Left lung (tissue), 10 donors: ENCODE data around the gene CTNNA1. TPM values are rescaled to one million over a fixed set of nuclear protein-coding genes. Genes with fewer than 3 reads are reported as not detected.
"Not testable (repeated sequence)": the region's sequence is repeated elsewhere in the genome, so short reads cannot be mapped to it uniquely, and the experiment has no call there.

Experiments used
- ATAC-seq: fragments of 200-7000 bp; cut with Tn5 transposase; one replicate; pipeline ENCODE4 v1.9.1; 2020; ENCODE audit warnings: moderate library complexity
- DNase-seq, 4 donors: peaks; one replicate each; pipeline ENCODE4 v3.0.0-alpha.2; 2013 to 2020
- H3K27ac ChIP-seq, 2 donors: fragments of 200-600 bp; sonication (generic) in 1 of 2; one replicate each; pipeline versions ENCODE4 v1.5.0 to v1.8.0; 2020 to 2021
- H3K27me3 ChIP-seq, 2 donors: fragments of 200-600 bp; sonication (generic) in 1 of 2; one replicate each; pipeline versions ENCODE4 v1.5.0 to v1.8.0; 2020 to 2021
- H3K36me3 ChIP-seq, 2 donors: fragments of 200-600 bp; sonication (generic) in 1 of 2; one replicate each; pipeline versions ENCODE4 v1.5.0 to v1.8.0; 2020 to 2021
- H3K4me1 ChIP-seq, 2 donors: fragments of 200-600 bp; one replicate each; pipeline ENCODE4 v1.8.0; 2021
- H3K4me3 ChIP-seq, 2 donors: fragments of 200-600 bp; sonication (generic) in 1 of 2; one replicate each; pipeline versions ENCODE4 v1.5.0 to v1.8.0; 2020 to 2021; ENCODE audit warnings: mild to moderate bottlenecking in 1 of 2
- H3K9me3 ChIP-seq, 2 donors: fragments of 200-600 bp; sonication (generic) in 1 of 2; one replicate each; pipeline versions ENCODE4 v1.5.0 to v1.8.0; 2020 to 2021
- intact Hi-C, 2 donors: fragments of 100-400 bp; cut with DNase I; formaldehyde crosslinking; loops; one replicate each; pipeline versions ENCODE4 v1.11.2 to v1.14.2; 2022
- polyA plus RNA-seq, 6 donors: library from polyadenylated mRNA; unstranded; fragments of 120-200 nt; gene quantifications; one replicate each; pipeline ENCODE4 v1.2.1, GENCODE V29; 2013; ENCODE audit not compliant: insufficient read length in 6 of 6
- total RNA-seq, 2 donors: library from RNA; stranded (reverse); fragmentation: NEBNext Ultra II Directional; extraction: Animal tissue kit (Norgen Biotek cat#: 25700); gene quantifications; one replicate each; pipeline ENCODE4 v1.2.1, GENCODE V29; 2021
- TF ChIP-seq, protein P1 (sequence below), 2 donors: fragments of 200-600 bp; sonication (generic) in 1 of 2; IDR thresholded peaks; one replicate each; pipeline versions ENCODE4 v1.5.0 to v1.8.0; 2021; ENCODE audit warnings: antibody characterized with exemption in 2 of 2
- donor health status: DM: no; HTN: yes; CAD: no.
- donor health status: DM: no; HTN: no; CAD: no.

The CTNNA1 gene
- total and polyA plus RNA-seq, 8 donors: 309 to 443 (median 366) TPM

DNA sequence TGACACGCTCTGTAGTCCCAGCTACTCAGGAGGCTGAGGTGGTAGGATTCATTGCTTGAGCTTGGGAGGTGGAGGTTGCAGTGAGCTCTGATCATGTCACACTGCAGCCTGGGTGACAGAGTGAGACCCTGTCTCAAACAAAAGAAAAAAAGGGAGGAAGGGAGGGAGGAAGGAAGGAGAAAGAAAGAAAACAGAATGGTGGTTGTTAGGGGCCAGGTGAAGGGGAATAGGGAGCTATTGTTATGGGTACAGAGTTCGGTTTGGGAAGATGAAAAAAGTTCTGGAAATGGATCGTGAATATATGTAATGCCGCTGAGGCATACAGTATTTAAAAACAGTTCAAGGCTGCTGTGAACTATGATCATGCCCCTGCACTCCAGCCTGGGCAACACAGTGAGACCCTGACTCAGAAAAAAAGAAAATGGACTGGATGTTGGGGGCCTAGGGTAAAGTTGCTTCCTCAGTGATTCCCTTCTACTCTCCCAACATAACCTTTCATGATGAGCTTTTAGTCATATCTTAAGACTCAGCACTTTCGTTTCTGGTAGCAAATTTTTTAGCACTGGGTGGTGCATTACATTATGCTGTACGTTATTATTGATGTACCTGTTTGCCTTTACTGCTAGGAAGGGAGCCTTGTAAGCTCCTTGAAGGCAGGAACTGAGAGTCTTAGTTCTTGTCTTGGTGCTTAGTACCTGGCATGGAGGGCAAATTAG is 4.0 kb downstream of the CTNNA1 start:
- Histone ChIP-seq H3K36me3 (peaks cover 0 to 37% of the 10 kb centered on the region in 2 donors), H3K27ac (no peak overlapping the region), H3K4me1 (peaks cover 18 to 78% of the 10 kb centered on the region in 2 donors), H3K27me3 (no peaks in the 10 kb centered on the region), H3K4me3 (no peak overlapping the region), H3K9me3 (no peaks in the 10 kb centered on the region)
- ATAC-seq: no peak
- TF ChIP-seq, protein P1, sequence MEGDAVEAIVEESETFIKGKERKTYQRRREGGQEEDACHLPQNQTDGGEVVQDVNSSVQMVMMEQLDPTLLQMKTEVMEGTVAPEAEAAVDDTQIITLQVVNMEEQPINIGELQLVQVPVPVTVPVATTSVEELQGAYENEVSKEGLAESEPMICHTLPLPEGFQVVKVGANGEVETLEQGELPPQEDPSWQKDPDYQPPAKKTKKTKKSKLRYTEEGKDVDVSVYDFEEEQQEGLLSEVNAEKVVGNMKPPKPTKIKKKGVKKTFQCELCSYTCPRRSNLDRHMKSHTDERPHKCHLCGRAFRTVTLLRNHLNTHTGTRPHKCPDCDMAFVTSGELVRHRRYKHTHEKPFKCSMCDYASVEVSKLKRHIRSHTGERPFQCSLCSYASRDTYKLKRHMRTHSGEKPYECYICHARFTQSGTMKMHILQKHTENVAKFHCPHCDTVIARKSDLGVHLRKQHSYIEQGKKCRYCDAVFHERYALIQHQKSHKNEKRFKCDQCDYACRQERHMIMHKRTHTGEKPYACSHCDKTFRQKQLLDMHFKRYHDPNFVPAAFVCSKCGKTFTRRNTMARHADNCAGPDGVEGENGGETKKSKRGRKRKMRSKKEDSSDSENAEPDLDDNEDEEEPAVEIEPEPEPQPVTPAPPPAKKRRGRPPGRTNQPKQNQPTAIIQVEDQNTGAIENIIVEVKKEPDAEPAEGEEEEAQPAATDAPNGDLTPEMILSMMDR (IDR thresholded peaks at IDR 0.05): no peak
- DNase-seq: no peak
- intact Hi-C loops: no loop called here

DNA sequence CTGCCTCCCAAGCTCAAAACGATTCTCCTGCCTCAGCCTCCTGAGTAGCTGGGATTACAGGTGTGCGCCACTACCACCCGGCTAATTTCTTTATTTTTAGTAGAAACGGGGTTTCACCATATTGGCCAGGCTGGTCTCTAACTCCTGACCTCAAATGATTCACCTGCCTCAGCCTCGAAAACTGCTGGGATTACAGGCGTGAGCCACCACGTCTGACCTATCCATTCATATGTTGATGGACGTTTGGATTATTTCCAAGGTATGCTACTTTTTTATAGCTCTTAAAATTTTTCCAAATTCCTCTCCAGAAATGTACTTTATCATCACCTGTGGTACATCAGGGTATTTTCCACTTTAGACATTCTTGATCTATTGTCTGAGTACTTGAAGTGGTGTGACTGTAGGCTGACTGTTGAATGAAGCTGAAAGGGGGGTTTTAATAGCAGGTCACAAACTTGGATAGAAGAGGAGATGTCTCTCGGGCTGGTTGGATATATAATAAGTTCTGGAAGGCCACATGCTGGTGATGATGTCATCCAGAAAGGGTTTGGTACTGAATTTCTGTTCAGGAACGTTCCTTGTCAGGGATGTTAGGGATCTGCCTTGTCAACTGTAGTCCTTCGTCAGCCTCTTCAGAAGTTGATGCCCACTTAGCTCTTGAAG is 7.4 kb downstream of the CTNNA1 start:
- H3K9me3 ChIP-seq: no peaks in the 10 kb centered on the region
- TF ChIP-seq, protein P1 (IDR thresholded peaks at IDR 0.05): no peak
- peaks cover 6 to 64% of the 10 kb centered on the region in 2 donors for H3K4me1 ChIP-seq
- H3K4me3 ChIP-seq: no peak overlapping the region
- intact Hi-C loops: no loop called here
- peaks cover 0 to 37% of the 10 kb centered on the region in 2 donors for H3K36me3 ChIP-seq
- no peak overlapping the region for H3K27ac ChIP-seq
- DNase-seq: no peak
- H3K27me3 ChIP-seq: no peaks in the 10 kb centered on the region
- ATAC-seq: peak; percentile 21

DNA sequence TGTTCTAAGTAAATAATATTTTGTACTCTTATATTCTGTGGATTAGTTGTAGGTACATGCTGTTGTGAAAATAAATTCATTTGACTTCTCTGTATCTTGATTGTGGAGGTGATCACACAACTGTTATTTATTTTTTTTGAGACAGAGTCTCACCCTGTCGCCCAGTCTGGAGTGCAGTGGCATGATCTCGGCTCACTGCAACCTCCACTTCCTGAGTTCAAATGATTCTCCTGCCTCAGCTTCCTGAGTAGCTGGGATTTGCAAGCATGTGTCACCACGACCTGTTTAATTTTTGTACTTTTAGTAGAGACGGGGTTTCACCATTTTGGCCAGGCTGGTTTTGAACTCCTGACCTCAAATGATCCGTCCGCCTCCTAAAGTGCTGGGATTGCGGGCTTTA is 7.9 kb downstream of the CTNNA1 start:
- H3K9me3 ChIP-seq, H3K27me3 ChIP-seq, H3K4me3 ChIP-seq, intact Hi-C loops, H3K27ac ChIP-seq, DNase-seq: not testable (repeated sequence)
- Histone ChIP-seq H3K4me1 (peaks cover 6 to 61% of the 10 kb centered on the region in 2 donors), H3K36me3 (peaks cover 0 to 37% of the 10 kb centered on the region in 2 donors)
- ATAC-seq: peak; percentile 27

DNA sequence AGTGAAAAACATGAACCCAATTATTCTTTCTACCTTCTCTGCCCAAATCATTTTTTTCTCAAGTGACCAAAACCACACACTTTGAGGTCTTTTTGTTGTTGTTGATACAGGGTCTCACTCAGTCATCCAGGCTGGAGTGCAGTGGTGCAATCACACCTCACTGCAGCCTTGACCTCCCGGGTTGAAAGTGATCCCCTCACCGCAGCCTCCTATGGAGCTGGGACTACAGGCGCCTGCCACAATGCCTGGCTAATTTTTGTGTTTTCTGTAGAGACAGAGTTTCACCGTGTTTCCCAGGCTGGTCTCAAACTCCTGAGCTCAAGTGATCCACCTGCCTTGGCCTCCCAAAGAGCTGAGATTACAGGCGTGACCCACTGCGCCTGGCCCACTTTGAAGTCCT is 8.4 kb downstream of the CTNNA1 start:
- H3K4me1 ChIP-seq: peaks cover 8 to 61% of the 10 kb centered on the region in 2 donors

DNA sequence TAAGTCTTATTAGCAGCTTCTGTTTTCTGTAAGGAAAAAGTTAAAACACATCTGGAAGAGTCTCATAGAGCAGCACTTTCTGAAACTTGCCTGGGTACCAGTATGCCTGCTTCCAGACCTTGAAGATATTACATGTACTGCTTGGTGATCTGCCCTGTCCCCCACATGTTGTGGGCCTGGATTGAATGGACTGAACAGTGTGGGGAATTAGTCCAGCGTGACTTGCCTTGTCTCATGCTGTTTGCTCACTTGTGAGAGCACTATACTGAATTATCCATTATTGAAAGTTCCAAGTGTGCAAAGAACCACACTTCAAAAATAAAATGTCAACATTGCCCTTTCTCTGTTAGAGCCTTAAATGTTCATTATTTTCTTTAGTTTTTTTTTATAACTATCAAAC is 8.9 kb downstream of the CTNNA1 start:
- Histone ChIP-seq H3K4me3 (no peak overlapping the region), H3K27me3 (no peaks in the 10 kb centered on the region), H3K4me1 (peaks cover 9 to 59% of the 10 kb centered on the region in 2 donors), H3K36me3 (peaks cover 0 to 37% of the 10 kb centered on the region in 2 donors), H3K27ac (no peak overlapping the region), H3K9me3 (no peaks in the 10 kb centered on the region)
- intact Hi-C loops: no loop called here
- TF ChIP-seq, protein P1 (IDR thresholded peaks at IDR 0.05): no peak
- peak; percentile 64 for ATAC-seq
- no peak for DNase-seq

More for the DNA sequence above, 8.4 kb downstream of the CTNNA1 start:
- H3K27ac ChIP-seq, H3K27me3 ChIP-seq, DNase-seq, H3K4me3 ChIP-seq, H3K9me3 ChIP-seq, ATAC-seq, intact Hi-C loops: not testable (repeated sequence)
- peaks cover 0 to 37% of the 10 kb centered on the region in 2 donors for H3K36me3 ChIP-seq

DNA sequence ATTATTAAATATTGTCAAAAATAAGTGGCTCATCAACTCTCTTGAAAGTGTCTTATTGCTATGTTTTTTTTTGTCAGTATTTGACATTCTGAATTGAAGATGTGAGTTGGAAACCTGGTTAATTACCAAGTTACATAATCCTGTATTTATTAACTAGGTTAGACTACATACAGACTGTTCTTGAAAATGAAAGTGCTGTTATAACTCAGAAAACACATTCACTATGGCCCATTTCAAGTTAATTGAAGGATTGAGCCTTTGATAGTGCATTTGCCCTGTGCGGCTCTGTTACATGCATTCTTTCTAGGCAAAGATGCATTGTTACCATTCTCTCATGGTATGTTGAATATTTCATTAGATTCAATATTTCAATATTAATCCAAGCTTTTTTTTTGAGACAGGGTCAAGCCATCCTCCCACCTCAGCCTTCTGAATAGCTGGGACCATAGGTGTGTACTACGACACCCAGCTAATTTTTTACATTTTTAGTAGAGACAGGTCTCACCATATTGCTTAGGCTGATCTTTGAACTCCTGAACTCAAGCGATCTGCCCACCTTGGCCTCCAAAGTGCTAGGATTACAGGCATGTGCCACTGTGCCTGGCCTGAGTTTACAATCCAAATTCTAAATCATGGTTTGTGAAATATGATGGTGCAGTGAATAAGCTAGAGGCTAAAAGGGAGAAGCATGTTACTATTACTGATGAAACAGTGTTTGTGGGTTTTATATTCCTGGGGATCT is 10.0 kb downstream of the CTNNA1 start:
- H3K36me3 ChIP-seq: peaks cover 0 to 29% of the 10 kb centered on the region in 2 donors
- peaks cover 9 to 61% of the 10 kb centered on the region in 2 donors for H3K4me1 ChIP-seq
- TF ChIP-seq, protein P1 (IDR thresholded peaks at IDR 0.05): no peak
- ATAC-seq (peak; percentile 33), DNase-seq (no peak)
- no peak overlapping the region for H3K4me3 ChIP-seq
- no peak overlapping the region for H3K27ac ChIP-seq
- no peaks in the 10 kb centered on the region for H3K27me3 ChIP-seq
- intact Hi-C loops: no loop called here
- H3K9me3 ChIP-seq: no peaks in the 10 kb centered on the region
